Measurements from ENCODE around the gene CARMIL1. TPM values are rescaled to one million over a fixed set of nuclear protein-coding genes. Genes with fewer than 3 reads are reported as not detected.

The CARMIL1 gene
- total and polyA plus RNA-seq, 2 of the 8 experiments (the other 6 are each of a cell fraction or from before 2014, with no cell fraction given): 20.3 to 40.4 TPM

- TF ChIP-seq JUND (IDR thresholded peaks at IDR 0.05; ENCODE audit: low read length) (no peak), CHD1 (IDR thresholded peaks at IDR 0.05; ENCODE audit: low read depth, low read length) (no peak), HDAC6 (IDR thresholded peaks at IDR 0.05; ENCODE audit: low read depth, low read length) (no peak)
Observed at GRCh38 chr6:25484900-25485299, 205.7 kb downstream of the CARMIL1 start (continued).

Data from H1 (cell line).